ENCODE results near the gene ZMPSTE24. TPM values are rescaled to one million over a fixed set of nuclear protein-coding genes. Genes with fewer than 3 reads are reported as not detected.

Gene ZMPSTE24
- polyA plus RNA-seq, 2 of the 4 experiments (the other 2 are of a cell fraction) = 44.3 to 61.3 TPM

DNA sequence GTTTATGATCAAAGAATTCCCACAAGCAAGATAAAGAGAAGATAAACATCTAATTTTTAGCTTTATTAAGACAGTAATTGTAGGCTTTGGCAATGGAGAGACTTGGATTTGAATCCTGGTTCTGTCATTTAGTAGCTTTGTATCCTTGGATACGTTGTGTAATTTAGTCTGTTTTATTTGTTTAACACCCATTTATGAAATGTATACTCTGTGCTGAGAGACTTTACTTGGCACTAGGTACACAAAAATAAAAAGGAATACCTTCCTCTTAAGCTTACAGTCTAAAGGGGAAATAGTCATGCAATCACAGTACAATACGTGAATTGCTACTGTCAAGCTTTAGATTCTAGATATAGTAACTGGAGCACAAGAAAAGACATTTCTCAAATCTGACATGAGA is 23.8 kb downstream of the ZMPSTE24 start:
- ATAC-seq (no peak), FAIRE-seq (no peak), DNase-seq (ENCODE audit: low read depth in 1 of 2, low spot score in 1 of 2) (no peak)
- Histone ChIP-seq H3K27ac (no peak overlapping the region), H3K4me1 (no peaks in the 10 kb centered on the region), H3K4me2 (no peak overlapping the region), H3K9me3 (no peaks in the 10 kb centered on the region), H3K4me3 (no peak overlapping the region)
- ChIA-PET POLR2A (no interaction called here), CTCF (interaction anchor here (0.6 to 2.4 kb wide), 5 partner anchors 9 to 137 kb away, joined by 3 to 9 read pairs (median 4); partner anchors contain the start of gene COL9A2)
- 46% methylated on average over 2 of the region's 2 CpGs for whole genome bisulfite sequencing (ENCODE audit: missing lambda C conversion rate)
- TF ChIP-seq, protein P1, sequence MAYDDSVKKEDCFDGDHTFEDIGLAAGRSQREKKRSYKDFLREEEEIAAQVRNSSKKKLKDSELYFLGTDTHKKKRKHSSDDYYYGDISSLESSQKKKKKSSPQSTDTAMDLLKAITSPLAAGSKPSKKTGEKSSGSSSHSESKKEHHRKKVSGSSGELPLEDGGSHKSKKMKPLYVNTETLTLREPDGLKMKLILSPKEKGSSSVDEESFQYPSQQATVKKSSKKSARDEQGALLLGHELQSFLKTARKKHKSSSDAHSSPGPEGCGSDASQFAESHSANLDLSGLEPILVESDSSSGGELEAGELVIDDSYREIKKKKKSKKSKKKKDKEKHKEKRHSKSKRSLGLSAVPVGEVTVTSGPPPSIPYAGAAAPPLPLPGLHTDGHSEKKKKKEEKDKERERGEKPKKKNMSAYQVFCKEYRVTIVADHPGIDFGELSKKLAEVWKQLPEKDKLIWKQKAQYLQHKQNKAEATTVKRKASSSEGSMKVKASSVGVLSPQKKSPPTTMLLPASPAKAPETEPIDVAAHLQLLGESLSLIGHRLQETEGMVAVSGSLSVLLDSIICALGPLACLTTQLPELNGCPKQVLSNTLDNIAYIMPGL (CRISPR knock-in tag; IDR thresholded peaks at IDR 0.05; ENCODE audit: borderline replicate concordance) = no peak

DNA sequence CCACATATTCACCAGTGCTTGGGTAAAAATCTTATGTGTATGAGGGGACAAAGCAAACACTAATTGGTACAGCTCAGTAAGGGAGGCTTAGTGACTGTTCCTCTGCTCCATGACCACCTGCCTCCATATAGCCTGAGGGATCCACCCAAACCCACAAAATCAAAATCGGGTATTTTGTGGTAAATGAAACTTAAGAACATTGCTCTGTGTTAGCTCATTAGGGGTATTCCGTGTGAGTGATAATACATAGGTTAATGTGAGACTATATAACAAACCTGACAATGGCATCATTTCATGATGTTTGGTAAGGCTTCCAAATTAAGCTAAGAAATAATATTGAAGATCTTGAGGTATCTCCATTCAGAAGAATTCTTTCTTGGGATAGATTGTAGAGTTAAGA is 33.3 kb downstream of the ZMPSTE24 start:
- DNase-seq (ENCODE audit: low read depth in 1 of 2, low spot score in 1 of 2) (no peak), FAIRE-seq (no peak), ATAC-seq (no peak)
- Histone ChIP-seq H3K4me1 (no peaks in the 10 kb centered on the region), H3K9me3 (no peaks in the 10 kb centered on the region), H3K4me3 (no peak overlapping the region), H3K4me2 (no peak overlapping the region), H3K27ac (no peak overlapping the region)
- ChIA-PET POLR2A (no interaction called here), CTCF (interaction anchor here (1.0 to 1.4 kb wide), 5 partner anchors 9 to 212 kb away, joined by 3 to 4 read pairs (median 3); no protein-coding TSS in a partner anchor)
- 79% methylated on average over 2 of the region's 2 CpGs for WGBS (ENCODE audit: missing lambda C conversion rate)
- TF ChIP-seq KDM1A (IDR thresholded peaks at IDR 0.05; ENCODE audit: low read depth) = no peak
- TF ChIP-seq BHLHE40 (IDR thresholded peaks at IDR 0.05; ENCODE audit: low read depth, low read length) = no peak
- TF ChIP-seq, protein P2, sequence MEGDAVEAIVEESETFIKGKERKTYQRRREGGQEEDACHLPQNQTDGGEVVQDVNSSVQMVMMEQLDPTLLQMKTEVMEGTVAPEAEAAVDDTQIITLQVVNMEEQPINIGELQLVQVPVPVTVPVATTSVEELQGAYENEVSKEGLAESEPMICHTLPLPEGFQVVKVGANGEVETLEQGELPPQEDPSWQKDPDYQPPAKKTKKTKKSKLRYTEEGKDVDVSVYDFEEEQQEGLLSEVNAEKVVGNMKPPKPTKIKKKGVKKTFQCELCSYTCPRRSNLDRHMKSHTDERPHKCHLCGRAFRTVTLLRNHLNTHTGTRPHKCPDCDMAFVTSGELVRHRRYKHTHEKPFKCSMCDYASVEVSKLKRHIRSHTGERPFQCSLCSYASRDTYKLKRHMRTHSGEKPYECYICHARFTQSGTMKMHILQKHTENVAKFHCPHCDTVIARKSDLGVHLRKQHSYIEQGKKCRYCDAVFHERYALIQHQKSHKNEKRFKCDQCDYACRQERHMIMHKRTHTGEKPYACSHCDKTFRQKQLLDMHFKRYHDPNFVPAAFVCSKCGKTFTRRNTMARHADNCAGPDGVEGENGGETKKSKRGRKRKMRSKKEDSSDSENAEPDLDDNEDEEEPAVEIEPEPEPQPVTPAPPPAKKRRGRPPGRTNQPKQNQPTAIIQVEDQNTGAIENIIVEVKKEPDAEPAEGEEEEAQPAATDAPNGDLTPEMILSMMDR (IDR thresholded peaks at IDR 0.05) = no peak
- no peak for TF ChIP-seq RCOR1 (IDR thresholded peaks at IDR 0.05; ENCODE audit: low read depth, low read length)
- no peak for TF ChIP-seq RARB (CRISPR knock-in tag; IDR thresholded peaks at IDR 0.05)
- TF ChIP-seq SREBF2 (IDR thresholded peaks at IDR 0.05) = no peak
- TF ChIP-seq GATA3 (IDR thresholded peaks at IDR 0.05; ENCODE audit: borderline replicate concordance) = no peak
- no peak for TF ChIP-seq PHF8 (IDR thresholded peaks at IDR 0.05; ENCODE audit: borderline replicate concordance, low read depth)
- TF ChIP-seq SMC3 (IDR thresholded peaks at IDR 0.05) = no peak
- no peak for TF ChIP-seq RAD21 (conservative IDR thresholded peaks at IDR 0.05 in 1 of 2, IDR thresholded peaks at IDR 0.05 in 1 of 2)

DNA sequence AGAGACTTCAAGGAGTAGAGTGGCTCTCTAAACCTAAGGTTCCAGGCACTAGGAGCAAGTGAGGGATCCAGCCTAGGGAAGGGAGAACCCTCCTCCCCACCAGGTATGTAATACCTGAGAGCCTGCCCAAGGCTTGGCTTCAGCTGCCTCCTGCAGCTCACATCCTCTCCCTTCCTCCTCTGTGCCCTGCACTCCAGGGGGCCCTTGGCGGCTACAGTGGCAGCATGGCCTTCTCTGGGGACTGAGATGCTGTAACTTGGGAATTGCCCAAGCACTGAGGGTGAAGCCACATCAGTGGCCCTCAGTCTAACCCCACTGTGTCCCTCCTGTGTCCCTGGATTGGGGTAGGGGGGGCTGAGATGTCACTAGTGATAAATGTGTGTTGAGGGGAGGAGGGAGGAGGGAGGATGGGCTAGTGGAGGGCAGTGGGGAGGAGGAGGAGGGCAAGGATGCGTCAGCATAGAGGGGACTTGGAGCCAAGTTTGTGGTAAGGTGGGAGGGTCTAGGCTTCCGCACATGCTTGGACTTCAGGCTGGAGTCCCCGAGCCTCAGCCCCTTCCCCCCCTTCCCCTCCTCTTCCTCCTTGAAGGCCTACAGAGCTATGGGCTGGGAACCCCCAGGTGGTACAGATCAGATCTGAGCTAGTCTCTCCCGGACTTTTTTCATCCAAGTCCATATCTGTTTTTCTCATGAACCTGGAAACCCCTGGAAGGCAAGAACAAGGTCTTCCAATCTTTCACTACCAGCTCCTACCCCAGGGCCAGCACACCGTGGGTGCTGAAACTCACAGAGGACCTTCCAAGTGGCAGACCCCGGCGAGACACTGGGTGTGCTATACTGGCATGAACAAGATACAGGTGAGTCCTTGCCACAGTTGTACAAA is 41.6 kb downstream of the ZMPSTE24 start:
- POLR2A ChIA-PET = no interaction called here
- H3K4me1 ChIP-seq = no peaks in the 10 kb centered on the region
- 56% methylated on average over 6 of the region's 8 CpGs for WGBS (ENCODE audit: missing lambda C conversion rate)
- TF ChIP-seq CBX2 (IDR thresholded peaks at IDR 0.05; ENCODE audit: borderline replicate concordance, low read depth) (no peak), NR3C1 (IDR thresholded peaks at IDR 0.05) (no peak), MYC (IDR thresholded peaks at IDR 0.05; ENCODE audit: borderline replicate concordance, low read length) (no peak), TP53 (CRISPR knock-in tag; IDR thresholded peaks at IDR 0.05) (no peak), CHD2 (IDR thresholded peaks at IDR 0.05; ENCODE audit: low read length, partially characterized antibody) (no peak), KDM5A (IDR thresholded peaks at IDR 0.05) (no peak), EHMT2 (IDR thresholded peaks at IDR 0.05; ENCODE audit: low read depth) (no peak), EHF (CRISPR knock-in tag; IDR thresholded peaks at IDR 0.05) (no peak), JUN (IDR thresholded peaks at IDR 0.05) (no peak), SREBF2 (IDR thresholded peaks at IDR 0.05) (no peak), CEBPB (IDR thresholded peaks at IDR 0.05) (no peak)
- TF ChIP-seq, protein P3, sequence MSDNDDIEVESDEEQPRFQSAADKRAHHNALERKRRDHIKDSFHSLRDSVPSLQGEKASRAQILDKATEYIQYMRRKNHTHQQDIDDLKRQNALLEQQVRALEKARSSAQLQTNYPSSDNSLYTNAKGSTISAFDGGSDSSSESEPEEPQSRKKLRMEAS (IDR thresholded peaks at IDR 0.05) = no peak
- TF ChIP-seq, protein P1 (CRISPR knock-in tag; IDR thresholded peaks at IDR 0.05; ENCODE audit: borderline replicate concordance) = no peak
- TF ChIP-seq, protein P4, sequence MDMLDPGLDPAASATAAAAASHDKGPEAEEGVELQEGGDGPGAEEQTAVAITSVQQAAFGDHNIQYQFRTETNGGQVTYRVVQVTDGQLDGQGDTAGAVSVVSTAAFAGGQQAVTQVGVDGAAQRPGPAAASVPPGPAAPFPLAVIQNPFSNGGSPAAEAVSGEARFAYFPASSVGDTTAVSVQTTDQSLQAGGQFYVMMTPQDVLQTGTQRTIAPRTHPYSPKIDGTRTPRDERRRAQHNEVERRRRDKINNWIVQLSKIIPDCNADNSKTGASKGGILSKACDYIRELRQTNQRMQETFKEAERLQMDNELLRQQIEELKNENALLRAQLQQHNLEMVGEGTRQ (IDR thresholded peaks at IDR 0.05) = no peak

More for the DNA sequence above, 41.6 kb downstream of the ZMPSTE24 start:
- CTCF ChIA-PET = interaction anchor here (0.5 to 1.7 kb wide), 3 partner anchors 16 to 214 kb away, joined by 3 to 5 read pairs (median 4); no protein-coding TSS in a partner anchor
- DNase-seq (ENCODE audit: low read depth in 1 of 2, low spot score in 1 of 2) = no peak
- Histone ChIP-seq H3K27ac (no peak overlapping the region), H3K9me3 (no peaks in the 10 kb centered on the region), H3K4me3 (no peak overlapping the region), H3K4me2 (no peak overlapping the region)
- ATAC-seq = no peak; a peak in 1 of 6 replicates
- FAIRE-seq = no peak

Measured in A549 (cell line).